ENCODE results near the gene ERC2. TPM values are rescaled to one million over a fixed set of nuclear protein-coding genes. Genes with fewer than 3 reads are reported as not detected.

The ERC2 gene
- total and polyA plus RNA-seq, 7 donors: 0.52 to 5.7 (median 1.2) TPM; not detected in 2

DNA sequence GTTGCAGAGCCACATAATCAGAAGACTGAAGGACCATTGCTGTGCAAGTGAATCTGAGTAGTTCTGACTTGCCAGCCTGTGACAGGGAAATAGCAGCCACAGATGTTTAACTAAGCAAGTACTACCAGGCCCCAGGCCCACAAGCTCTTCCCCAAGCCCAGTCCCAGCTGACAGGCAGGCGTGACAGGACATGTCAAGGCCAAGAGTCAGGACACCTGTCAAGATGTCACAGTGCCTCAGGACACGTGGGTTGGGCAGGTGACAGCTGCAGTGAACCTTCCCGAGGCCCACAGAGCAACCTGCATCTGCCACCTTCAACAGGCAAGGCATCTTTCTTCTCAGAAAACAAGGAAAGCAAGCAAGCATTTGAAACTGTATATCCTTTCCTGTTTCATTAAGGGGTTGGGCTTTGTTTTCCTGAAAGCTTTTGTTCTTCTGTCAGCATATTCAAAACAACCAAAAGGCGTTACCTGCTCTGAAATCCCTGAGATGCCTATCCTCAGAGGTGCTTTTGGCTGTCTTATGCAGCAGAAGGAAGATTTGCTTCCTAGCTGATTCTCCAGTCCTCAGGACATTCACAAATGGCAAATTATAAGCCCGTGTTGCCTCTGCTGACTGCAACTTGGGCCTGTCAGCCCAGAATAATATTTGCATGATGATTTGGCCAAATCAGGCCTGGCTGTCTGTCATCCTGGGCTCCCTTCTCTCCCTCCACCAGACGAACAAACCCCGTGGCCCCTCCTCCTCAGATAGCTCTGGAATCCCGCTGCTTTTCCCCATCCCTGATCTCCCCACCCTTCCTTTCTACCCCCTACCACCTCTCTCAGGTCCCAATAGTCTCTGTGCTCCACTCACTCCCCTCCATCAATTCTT, 809.3 kb downstream of the ERC2 start:
- no peaks in the 10 kb centered on the region for H3K4me1 ChIP-seq
- H3K9me3 ChIP-seq: no peaks in the 10 kb centered on the region
- H3K27me3 ChIP-seq: no peaks in the 10 kb centered on the region
- no peak for DNase-seq
- 83% methylated on average over 8 of the region's 8 CpGs for WGBS, 2 donors
- intact Hi-C loops (cut with DNase I): no loop called here
- H3K4me3 ChIP-seq: no peak overlapping the region
- no peaks in the 10 kb centered on the region for H3K36me3 ChIP-seq
- H3K27ac ChIP-seq: no peak overlapping the region
- TF ChIP-seq, protein P1, sequence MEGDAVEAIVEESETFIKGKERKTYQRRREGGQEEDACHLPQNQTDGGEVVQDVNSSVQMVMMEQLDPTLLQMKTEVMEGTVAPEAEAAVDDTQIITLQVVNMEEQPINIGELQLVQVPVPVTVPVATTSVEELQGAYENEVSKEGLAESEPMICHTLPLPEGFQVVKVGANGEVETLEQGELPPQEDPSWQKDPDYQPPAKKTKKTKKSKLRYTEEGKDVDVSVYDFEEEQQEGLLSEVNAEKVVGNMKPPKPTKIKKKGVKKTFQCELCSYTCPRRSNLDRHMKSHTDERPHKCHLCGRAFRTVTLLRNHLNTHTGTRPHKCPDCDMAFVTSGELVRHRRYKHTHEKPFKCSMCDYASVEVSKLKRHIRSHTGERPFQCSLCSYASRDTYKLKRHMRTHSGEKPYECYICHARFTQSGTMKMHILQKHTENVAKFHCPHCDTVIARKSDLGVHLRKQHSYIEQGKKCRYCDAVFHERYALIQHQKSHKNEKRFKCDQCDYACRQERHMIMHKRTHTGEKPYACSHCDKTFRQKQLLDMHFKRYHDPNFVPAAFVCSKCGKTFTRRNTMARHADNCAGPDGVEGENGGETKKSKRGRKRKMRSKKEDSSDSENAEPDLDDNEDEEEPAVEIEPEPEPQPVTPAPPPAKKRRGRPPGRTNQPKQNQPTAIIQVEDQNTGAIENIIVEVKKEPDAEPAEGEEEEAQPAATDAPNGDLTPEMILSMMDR (IDR thresholded peaks at IDR 0.05): no peak

- 97 to 100% methylated on average over 1 of the region's 1 CpG for WGBS, 2 donors
- H3K9me3 ChIP-seq: no peaks in the 10 kb centered on the region
- H3K4me3 ChIP-seq: no peak overlapping the region
- no peak for DNase-seq
- H3K36me3 ChIP-seq: no peaks in the 10 kb centered on the region
- intact Hi-C loops (cut with DNase I): no loop called here
- no peak overlapping the region for H3K27ac ChIP-seq
- TF ChIP-seq EP300 (IDR thresholded peaks at IDR 0.05): no peak
- no peak for TF ChIP-seq POLR2A (IDR thresholded peaks at IDR 0.05)
- no peak for TF ChIP-seq POLR2AphosphoS5 (IDR thresholded peaks at IDR 0.05)
- TF ChIP-seq, protein P1 (IDR thresholded peaks at IDR 0.05): no peak
- H3K4me1 ChIP-seq: no peaks in the 10 kb centered on the region
- no peaks in the 10 kb centered on the region for H3K27me3 ChIP-seq
Measured at GRCh38 chr3:55658270-55658669, 810.0 kb downstream of the ERC2 start.

GRCh38 chr3:55655544-55655943, 812.7 kb downstream of the ERC2 start:
- Histone ChIP-seq H3K36me3 (no peaks in the 10 kb centered on the region), H3K4me3 (no peak overlapping the region), H3K4me1 (no peaks in the 10 kb centered on the region), H3K27me3 (no peaks in the 10 kb centered on the region), H3K27ac (no peak overlapping the region), H3K9me3 (no peaks in the 10 kb centered on the region)
- 93 to 94% methylated on average over 1 of the region's 1 CpG for WGBS, 2 donors
- DNase-seq: no peak
- TF ChIP-seq POLR2A (IDR thresholded peaks at IDR 0.05) (no peak), POLR2AphosphoS5 (IDR thresholded peaks at IDR 0.05) (no peak), EP300 (IDR thresholded peaks at IDR 0.05) (no peak)
- TF ChIP-seq, protein P1 (IDR thresholded peaks at IDR 0.05): no peak
- intact Hi-C loops (cut with DNase I): no loop called here

DNA sequence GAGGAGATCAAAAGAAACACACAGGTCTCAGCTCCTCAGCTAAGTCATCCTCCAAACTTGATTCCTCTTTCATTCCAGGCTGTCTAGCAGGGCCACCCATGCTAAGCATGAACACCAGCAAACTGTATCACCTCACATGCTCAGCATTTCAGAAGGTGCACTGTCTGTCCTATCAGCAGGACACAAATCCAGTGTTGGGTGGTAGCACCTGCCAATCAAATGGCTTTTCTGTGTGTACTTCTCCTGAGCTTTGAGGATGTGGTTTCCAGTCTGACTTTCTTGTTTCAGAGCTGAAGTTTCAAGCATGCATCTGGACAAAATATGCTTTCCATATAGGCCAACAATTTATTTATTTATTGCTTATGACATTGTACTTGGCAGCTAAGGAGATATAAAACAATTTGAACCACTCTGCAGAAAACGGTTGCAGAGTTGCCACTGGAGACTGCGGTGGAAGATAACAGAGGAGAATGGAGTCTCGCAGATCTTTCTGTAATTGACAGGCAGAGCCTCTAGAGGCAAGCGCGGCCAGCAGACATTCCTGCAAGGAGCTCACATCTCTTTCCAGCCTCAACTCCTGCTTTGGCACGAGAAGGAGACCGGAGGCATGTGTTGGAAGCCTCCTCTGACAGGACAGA, 814.0 kb downstream of the ERC2 start:
- WGBS, 2 donors: 73 to 84% methylated on average over 7 of the region's 7 CpGs
- no peak overlapping the region for H3K27ac ChIP-seq
- TF ChIP-seq EP300 (IDR thresholded peaks at IDR 0.05) (no peak), POLR2AphosphoS5 (IDR thresholded peaks at IDR 0.05) (no peak), POLR2A (IDR thresholded peaks at IDR 0.05) (no peak)
- TF ChIP-seq, protein P1 (IDR thresholded peaks at IDR 0.05): no peak
- no peak for DNase-seq
- no peaks in the 10 kb centered on the region for H3K9me3 ChIP-seq
- no peak overlapping the region for H3K4me3 ChIP-seq
- no peaks in the 10 kb centered on the region for H3K27me3 ChIP-seq
- intact Hi-C loops (cut with DNase I): no loop called here
- H3K36me3 ChIP-seq: no peaks in the 10 kb centered on the region
- H3K4me1 ChIP-seq: no peaks in the 10 kb centered on the region
